GM20000 (cell line): Measurements from ENCODE around the gene NRP2.

ENCODE experiments used
- DNase-seq: peaks from one replicate; pipeline ENCODE4 v3.0.0; 2012; ENCODE audit warnings: low spot score
- CTCF ChIP-seq: IDR thresholded peaks from 2 replicates; pipeline ENCODE4 v1.5.1; 2012; ENCODE audit warnings: mild to moderate bottlenecking, control low read depth; ENCODE audit errors: extremely low read depth, missing control alignments

NRP2 gene

GRCh38 chr2:205720451-205720902, 38.2 kb downstream of the NRP2 start:
- no peak for DNase-seq
- no peak for TF ChIP-seq CTCF

GRCh38 chr2:205721057-205721449, 38.8 kb downstream of the NRP2 start:
- no peak for TF ChIP-seq CTCF
- no peak for DNase-seq

- DNase-seq = no peak
- TF ChIP-seq CTCF = no peak
These were observed 40.1 kb downstream of the NRP2 start for GRCh38 chr2:205722283-205722918.

GRCh38 chr2:205723179-205723578, 40.9 kb downstream of the NRP2 start:
- TF ChIP-seq CTCF = no peak
- DNase-seq = no peak

- no peak for DNase-seq
- TF ChIP-seq CTCF = no peak
These were observed 42.8 kb downstream of the NRP2 start for GRCh38 chr2:205725059-205725458.

GRCh38 chr2:205726506-205726905, 44.2 kb downstream of the NRP2 start:
- TF ChIP-seq CTCF = no peak
- no peak for DNase-seq

GRCh38 chr2:205727174-205727573, 44.9 kb downstream of the NRP2 start:
- no peak for DNase-seq
- TF ChIP-seq CTCF = no peak
